Measurements from ENCODE around the gene DDX19B.

- no peak for TF ChIP-seq CTCF (IDR thresholded peaks at IDR 0.05)
- TF ChIP-seq POLR2A (IDR thresholded peaks at IDR 0.05): no peak
These were observed 44.1 kb upstream of the DDX19B start for GRCh38 chr16:70254965-70255286.

All from ovary (tissue), 3 donors.